Stimulated activated CD8-positive, alpha-beta memory T cell treated with anti-CD3 and anti-CD28 coated beads, Interleukin-2, amount 100 ng/mL, for 48 hours (primary cell): ENCODE results near the gene ZNF80.
"Not testable (repeated sequence)": the region's sequence is repeated elsewhere in the genome, so short reads cannot be mapped to it uniquely, and the experiment has no call there.

Source experiments
- DNase-seq, 2 donors: peaks; one replicate each; pipeline ENCODE4 v3.0.0-alpha.2; 2020; ENCODE audit warnings: low read depth in 2 of 2

ZNF80 gene

DNA sequence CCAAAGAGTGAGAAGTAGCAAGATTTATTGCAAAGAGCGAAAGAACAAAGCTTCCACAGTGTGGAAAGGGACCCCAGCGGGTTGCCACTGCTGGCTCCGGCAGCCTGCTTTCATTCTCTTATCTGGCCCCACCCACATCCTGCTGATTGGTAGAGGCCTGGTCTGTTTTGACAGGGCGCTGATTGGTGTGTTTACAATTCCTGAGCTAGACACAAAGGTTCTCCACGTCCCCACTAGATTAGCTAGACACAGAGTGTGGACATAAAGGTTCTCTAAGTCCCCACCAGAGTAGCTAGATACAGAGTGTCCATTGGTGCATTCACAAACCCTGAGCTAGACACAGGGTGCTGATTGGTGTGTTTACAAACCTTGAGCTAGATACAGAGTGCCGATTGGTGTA, at the start of gene ZNF80:
ZNF80 (minus strand) TSS at position 101 of the 400 bp plus-strand sequence. CDS start 504 bp downstream, outside the sequence.
- not testable (repeated sequence) for DNase-seq

- DNase-seq, result no peak
Observed at GRCh38 chr3:114286266-114286665, 48.9 kb upstream of the ZNF80 start.

DNA sequence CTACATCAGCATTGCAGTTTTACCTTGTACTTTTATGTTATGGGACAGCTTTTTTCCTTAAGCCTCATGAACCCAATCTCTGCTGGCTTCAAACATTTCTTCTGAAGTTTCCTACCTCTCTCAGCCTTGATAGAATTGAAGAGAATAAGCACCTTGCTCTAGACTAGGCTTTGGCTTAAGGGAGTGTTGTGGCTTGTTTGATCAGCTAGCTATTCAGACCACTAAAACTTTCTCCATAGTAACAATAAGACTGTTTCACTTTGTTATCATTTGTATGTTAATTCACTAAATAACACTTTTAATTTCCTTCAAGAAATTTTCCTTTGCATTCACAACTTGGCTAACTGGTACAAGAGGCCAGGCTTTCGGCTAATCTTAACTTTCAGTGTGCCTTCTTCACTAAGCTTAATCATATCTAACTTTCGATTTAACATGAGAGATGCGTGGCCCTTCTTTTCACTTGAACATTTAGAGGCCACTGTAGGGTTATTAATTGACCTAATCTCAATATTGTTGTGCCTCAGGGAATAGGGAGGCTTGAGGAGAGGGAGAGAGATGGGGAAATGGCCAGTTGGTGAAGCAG, 48.4 kb upstream of the ZNF80 start:
- no peak for DNase-seq

- no peak for DNase-seq
Observed at GRCh38 chr3:114284644-114285043, 47.3 kb upstream of the ZNF80 start.

DNA sequence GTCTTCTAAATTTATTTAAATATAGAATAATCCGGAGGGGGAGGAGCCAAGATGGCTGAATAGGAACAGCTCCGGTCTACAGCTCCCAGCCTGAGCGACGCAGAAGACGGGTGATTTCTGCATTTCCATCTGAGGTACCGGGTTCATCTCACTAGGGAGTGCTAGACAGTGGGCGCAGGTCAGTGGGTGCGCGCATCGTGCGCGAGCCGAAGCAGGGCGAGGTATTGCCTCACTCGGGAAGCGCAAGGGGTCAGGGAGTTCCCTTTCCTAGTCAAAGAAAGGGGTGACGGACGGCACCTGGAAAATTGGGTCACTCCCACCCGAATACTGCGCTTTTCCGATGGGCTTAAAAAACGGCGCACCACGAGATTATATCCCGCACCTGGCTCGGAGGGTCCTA, 39.5 kb upstream of the ZNF80 start:
- not testable (repeated sequence) for DNase-seq

DNA sequence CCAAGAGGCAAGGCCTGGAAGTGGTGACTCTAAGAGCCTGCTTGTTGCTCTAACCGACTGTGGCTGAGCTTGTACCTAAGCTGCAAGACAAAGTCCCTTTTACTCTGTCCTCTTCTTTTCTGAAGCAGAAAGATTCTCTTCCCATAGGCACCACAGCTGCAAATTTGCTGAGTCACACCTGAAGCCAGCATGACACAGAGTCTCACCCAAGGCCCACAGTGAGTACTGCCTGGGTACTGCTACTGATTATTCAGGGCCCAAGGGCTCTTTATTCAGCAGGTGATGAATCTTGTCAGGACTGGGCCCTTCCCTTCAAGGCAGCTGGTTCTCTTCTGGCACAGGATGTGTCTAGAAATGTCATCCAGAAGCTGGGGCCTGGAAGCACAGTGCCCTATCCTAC, 37.6 kb upstream of the ZNF80 start:
- DNase-seq, result no peak

DNA sequence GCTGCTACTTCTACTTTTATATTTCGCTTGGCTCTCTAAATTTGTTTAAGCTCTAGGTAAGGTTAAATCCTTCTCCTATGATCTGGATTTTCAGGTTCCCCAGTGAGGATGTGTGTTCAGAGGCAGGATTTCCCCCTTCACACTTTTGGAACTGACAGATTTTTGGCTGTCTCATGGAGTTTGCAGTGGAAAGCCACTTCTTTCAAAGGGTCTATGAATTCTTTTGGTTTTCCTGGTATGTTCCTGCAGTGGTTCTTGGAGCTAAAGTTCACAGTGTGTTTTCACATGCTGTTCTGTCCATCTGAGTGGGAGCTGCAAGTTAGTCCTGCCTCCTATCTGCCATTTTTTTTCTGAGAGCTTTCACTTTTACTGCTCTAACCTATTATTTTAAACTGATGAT, 34.9 kb upstream of the ZNF80 start:
- no peak for DNase-seq

DNA sequence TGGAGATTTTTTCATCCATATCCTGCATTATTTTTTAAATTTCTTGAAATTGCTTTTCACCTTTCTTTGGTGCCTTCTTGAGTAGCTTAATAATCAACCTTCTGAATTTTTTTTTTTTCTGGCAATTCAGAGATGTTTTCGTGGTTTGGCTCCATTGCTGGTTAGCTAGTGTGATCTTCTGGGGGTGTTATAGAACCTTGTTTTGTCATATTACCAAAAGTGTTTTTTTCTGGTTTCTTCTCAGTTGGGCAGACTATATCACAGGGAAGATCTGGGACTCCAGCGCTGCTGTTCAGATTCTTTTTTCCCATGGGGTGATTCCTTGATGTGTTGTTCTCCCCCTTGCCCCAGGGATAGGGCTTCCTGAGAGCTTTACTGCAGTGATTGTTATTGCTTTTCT, 32.6 kb upstream of the ZNF80 start:
- DNase-seq, result no peak

DNA sequence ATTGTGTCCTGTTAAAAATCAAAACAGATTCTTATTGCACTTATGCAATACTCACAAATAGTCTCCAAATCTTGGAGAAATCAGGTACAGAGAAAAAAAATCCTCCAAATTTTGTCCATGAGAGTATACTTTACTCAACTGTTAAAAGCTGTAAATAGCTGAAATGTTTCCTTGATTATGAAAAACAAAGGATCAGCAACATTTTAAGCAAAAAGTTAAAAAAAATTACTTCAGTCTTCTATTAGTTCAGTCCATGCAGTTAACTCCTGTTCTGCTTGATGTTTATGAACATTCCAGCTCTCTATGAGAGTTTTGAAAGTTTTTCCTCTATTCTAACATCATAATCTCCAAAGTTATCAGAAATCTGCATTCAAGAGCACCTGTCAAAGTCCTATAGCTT, 22.8 kb upstream of the ZNF80 start:
- DNase-seq, result no peak

DNA sequence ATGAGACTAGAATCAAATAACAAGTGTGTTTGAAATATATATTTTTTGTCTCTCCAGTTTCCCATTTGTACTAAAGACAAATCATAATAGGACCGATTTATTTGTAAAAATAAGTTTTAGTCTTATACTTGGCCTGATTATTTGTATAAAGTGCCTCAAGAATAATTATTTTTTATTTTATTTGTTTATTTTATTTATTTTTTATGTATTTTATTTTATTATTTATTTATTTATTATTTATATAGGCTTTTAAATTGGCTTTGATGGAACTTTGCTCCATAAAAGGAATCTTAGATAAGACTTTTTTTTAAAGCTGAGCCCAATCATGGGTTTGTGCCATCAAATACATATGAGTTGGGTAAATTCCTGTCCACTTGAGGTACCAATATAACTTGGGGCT, 22.2 kb upstream of the ZNF80 start:
- no peak for DNase-seq

- DNase-seq, result no peak
Observed at GRCh38 chr3:114253505-114253904, 16.1 kb upstream of the ZNF80 start.

DNA sequence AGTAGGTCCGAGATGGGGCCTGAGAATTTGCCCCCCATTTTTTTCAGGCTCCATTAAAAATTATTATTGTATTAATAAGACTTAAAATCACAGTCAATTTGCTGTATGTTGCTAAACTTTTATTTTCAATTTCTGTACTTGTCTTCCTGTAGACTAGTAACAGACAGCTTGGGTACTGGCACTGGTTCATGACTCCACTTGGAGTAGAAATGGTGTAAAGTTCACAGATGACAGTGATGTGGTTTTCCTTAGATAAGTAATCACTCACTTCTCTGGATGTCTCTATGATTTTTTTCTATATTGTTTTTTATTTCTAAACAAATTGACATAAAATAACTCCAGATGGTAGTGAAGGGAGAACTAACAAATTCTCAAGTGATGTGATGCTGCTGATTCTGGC, 15.6 kb upstream of the ZNF80 start:
- no peak for DNase-seq

DNA sequence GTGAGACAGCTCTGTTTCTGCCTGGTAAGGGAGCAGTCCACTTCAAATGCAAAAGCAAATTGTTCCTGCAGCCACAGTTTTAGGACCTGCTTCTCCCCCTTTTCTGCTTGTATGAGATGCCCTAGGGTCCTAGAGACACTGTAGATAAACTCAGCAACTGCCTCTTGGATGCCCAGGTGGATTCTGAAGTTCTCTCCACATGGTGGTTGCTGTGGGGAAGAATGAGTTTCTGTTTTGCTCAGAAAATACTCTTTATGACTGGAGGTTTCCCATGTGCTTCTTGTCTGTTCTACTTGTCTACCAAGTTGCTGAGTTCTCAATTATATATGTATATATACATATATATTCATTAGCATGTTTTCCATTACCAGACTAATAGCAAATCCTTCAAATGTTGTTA, 5.6 kb upstream of the ZNF80 start:
- no peak for DNase-seq

DNA sequence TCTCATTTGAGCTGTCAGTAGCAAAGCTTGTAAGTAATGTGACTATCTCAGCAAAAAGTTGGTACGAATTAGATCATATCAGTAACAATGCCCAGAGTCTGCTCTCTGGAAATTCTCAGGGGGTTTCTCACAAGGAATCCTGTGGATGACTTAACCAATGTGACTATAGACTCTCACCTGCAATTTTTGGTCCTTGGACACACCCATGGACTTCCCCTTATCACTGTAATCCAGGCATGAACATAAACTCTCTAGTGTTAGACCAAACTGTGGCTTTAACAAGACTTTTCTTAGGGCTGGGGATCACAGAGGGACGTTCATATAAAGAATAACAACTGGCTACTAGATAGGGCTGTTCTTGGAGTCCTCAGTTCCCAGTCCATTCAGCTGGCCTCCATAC, 3.9 kb upstream of the ZNF80 start:
- no peak for DNase-seq

DNA sequence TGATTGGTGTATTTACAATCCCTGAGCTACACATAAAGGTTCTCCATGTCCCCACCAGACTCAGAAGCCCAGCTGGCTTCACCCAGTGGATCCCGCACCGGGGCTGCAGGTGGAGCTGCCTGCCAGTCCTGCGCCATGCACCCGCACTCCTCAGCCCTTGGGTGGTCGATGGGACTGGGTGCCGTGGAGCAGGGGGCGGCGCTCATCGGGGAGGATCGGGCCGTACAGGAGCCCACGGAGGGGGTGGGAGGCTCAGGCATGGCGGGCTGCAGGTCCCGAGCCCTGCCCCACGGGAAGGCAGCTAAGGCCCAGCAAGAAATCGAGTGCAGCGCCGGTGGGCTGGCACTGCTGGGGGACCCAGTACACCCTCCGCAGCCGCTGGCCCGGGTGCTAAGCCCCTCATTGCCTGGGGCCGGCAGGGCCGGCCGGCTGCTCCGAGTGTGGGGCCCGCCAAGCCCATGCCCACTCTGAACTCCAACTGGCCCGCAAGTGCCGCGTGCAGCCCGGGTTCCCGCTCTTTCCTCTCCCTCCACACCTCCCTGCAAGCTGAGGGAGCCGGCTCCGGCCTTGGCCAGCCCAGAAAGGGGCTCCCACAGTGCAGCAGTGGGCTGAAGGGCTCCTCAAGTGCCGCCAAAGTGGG, 888 bp upstream of the ZNF80 start:
- DNase-seq, result not testable (repeated sequence)

DNA sequence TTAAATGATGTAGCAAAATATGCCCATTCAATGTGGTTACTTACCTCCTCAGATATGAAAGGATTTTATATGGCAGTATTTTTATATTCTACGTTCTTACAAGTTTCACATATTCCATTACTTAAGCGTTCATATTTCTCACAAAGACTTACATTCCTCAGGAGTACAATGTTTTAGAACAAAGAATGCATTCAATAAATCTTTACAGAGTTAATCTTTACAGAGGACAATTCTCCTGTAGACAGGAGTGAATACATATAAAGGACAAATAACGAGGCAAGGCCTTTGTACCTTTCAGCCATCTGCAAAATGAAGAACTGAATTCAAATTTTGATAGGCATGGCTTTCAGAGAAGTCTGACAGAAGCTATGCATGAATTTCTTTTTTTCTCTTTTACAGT, 1.9 kb downstream of the ZNF80 start:
- DNase-seq, result no peak

DNA sequence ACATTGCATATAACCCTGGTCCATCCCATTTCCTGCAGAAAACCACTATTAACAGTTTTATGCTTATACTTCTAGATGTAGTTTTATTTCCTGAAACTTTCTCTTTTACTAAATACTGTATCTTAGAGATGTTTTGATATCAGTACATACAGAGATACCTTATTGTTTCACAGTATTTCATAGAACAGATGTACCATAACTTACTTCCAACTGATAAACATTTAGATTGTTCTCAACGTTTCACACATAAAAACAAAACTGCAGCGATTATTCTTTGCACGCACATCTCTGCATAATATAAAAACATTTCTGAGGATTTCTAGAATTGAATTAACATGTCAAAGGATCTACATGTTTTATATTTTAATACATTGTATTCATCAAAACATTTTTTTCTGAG, 2.6 kb downstream of the ZNF80 start:
- DNase-seq, result no peak

DNA sequence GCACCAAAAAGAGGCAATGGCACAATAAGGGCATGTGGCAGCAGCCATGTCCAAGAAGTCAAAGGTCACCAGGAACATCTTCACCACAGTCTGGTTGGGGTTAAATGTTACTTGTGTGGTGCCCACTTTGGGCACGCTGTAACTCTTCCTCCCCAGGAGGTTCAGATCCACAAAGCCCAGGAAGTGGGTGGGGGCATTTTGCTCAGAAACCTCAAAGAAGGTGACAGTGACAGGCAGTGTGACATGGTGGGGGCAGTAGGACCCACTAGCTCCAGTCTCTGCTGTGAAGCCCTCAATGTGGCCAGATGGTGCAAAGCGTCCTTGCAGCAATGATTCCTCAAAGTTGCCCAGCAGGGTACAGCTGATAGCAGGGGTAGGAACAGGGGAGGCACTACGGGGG, 5.8 kb downstream of the ZNF80 start:
- no peak for DNase-seq

- no peak for DNase-seq
Observed at GRCh38 chr3:114227076-114227475, 10.3 kb downstream of the ZNF80 start.

DNA sequence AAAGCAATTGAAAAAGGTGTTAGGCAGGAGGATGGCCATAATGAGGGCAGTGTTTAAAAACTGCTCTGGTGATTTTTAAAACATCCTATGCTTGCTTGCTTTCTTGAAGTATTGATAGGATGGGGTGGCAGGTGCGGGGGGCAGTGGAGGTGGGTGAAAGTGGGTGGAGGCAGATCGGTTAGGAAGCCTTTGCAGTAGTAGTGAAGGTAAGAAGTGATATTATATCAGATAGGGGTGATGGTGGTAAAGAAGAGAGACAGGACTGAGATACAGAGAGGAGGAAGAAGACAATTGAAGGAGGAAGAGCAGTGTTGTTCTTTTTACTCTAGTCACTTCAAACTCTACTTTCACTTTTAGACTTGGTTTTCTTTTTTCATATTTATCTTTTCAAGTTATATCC, 11.1 kb downstream of the ZNF80 start:
- no peak for DNase-seq

GRCh38 chr3:114223143-114223542, 14.2 kb downstream of the ZNF80 start:
- DNase-seq, result no peak

GRCh38 chr3:114221881-114222264, 15.5 kb downstream of the ZNF80 start:
- DNase-seq, result no peak

- no peak for DNase-seq
Observed at GRCh38 chr3:114221165-114221880, 16.1 kb downstream of the ZNF80 start.
